HCT116 (cell line): ENCODE data around the gene SLC7A10. TPM values are rescaled to one million over a fixed set of nuclear protein-coding genes. Genes with fewer than 3 reads are reported as not detected.

Experiments
- ATAC-seq: fragments of 200-7000 bp; cut with Tn5 transposase; 2 replicates; pipeline ENCODE4 v1.9.1; 2020; ENCODE audit warnings: mild to moderate bottlenecking, moderate library complexity
- BruUV-seq: library from RNA; stranded (reverse); fragments of 400-500 nt; replicated peaks from 2 replicates; lab custom pipeline; 2021; lab: Mats Ljungman, UMichigan
- CTCF ChIA-PET: fragments of 300-600 bp; sonication (Branson Sonifier 250); formaldehyde crosslinking; loops from one replicate; lab custom pipeline; 2021; ENCODE audit warnings: antibody characterized with exemption; lab: Charles Lee
- POLR2A ChIA-PET: fragments of 300-600, 350-600 bp; sonication (Branson Sonifier 250); formaldehyde crosslinking; loops from one replicate; lab custom pipeline; 2021; ENCODE audit warnings: antibody characterized with exemption; lab: Charles Lee
- RAD21 ChIA-PET, 2 experiments: fragments of 300-600 bp; sonication (Branson Sonifier 250); formaldehyde crosslinking; loops; one replicate each; lab custom pipeline; 2023; ENCODE audit warnings: low total read pairs in 2 of 2; ENCODE audit not compliant: uncharacterized antibody in 2 of 2, unreplicated experiment in 2 of 2, low non-redundant PET in 1 of 2; lab: Charles Lee
- DNase-seq: peaks from one replicate; pipeline ENCODE4 v3.0.0-alpha.2; 2010; ENCODE audit warnings: low read depth, low spot score
- H2AFZ ChIP-seq: fragments of 200-600 bp; shearing (Covaris generic), sonication (generic); 2 replicates; pipeline ENCODE4 v1.6.1; 2017; ENCODE audit warnings: low read depth, mixed run types, mixed read lengths, antibody characterized with exemption, low read length; ENCODE audit not compliant: poor library complexity, severe bottlenecking
- H3K27ac ChIP-seq: 2 replicates; pipeline ENCODE4 v1.5.1; 2012; ENCODE audit warnings: low read depth, low read length
- H3K27me3 ChIP-seq: fragments of 200-600 bp; sonication (generic); 2 replicates; pipeline ENCODE4 v1.6.1; 2016; ENCODE audit warnings: mixed run types, low read length, mixed read lengths; ENCODE audit not compliant: insufficient read depth
- H3K36me3 ChIP-seq, 2 experiments: fragments of 200-500 bp in 1 of 2; fragments of 200-600 bp in 1 of 2; sonication (Bioruptor generic) in 1 of 2; sonication (generic) in 1 of 2; 2 replicates each; pipeline versions ENCODE4 v1.5.1 to v1.6.1; 2014 to 2016; ENCODE audit warnings: low read length in 2 of 2, inconsistent platforms in 1 of 2, mixed read lengths in 1 of 2, mixed run types in 1 of 2; ENCODE audit not compliant: insufficient read depth in 2 of 2, control insufficient read depth in 1 of 2
- H3K4me1 ChIP-seq, 2 experiments: fragments of 200-600 bp in 1 of 2; sonication (generic) in 1 of 2; 2 replicates each; pipeline versions ENCODE4 v1.5.1 to v1.6.1; 2012 to 2017; ENCODE audit warnings: low read length in 2 of 2, inconsistent platforms in 1 of 2, mild to moderate bottlenecking in 1 of 2, mixed read lengths in 1 of 2, mixed run types in 1 of 2, moderate library complexity in 1 of 2; ENCODE audit not compliant: insufficient read depth in 2 of 2, control insufficient read depth in 1 of 2
- H3K4me2 ChIP-seq: fragments of 200-600 bp; sonication (generic); 2 replicates; pipeline ENCODE4 v1.6.1; 2017; ENCODE audit warnings: mixed run types, low read length, mixed read lengths
- H3K4me3 ChIP-seq, 2 experiments: fragments of 200-600 bp in 1 of 2; sonication (generic) in 1 of 2; replicated peaks in 1 of 2; 2 replicates each; pipeline ENCODE4 v1.5.1; 2011 to 2016; ENCODE audit warnings: low read length in 2 of 2, control low read depth in 1 of 2, low read depth in 1 of 2, mild to moderate bottlenecking in 1 of 2, mixed read lengths in 1 of 2, mixed run types in 1 of 2
- H3K79me2 ChIP-seq: fragments of 200-600 bp; sonication (generic); 2 replicates; pipeline ENCODE4 v1.6.1; 2017; ENCODE audit warnings: mild to moderate bottlenecking, mixed run types, low read length, moderate library complexity, mixed read lengths; ENCODE audit not compliant: insufficient read depth
- H3K9ac ChIP-seq: fragments of 200-600 bp; sonication (generic); 2 replicates; pipeline ENCODE4 v1.6.1; 2016; ENCODE audit warnings: low read length, mixed read lengths
- H3K9me2 ChIP-seq: fragments of 200-600 bp; sonication (generic), shearing (Covaris generic); 2 replicates; pipeline ENCODE4 v1.6.1; 2017; ENCODE audit warnings: mixed run types, mild to moderate bottlenecking, moderate library complexity; ENCODE audit not compliant: insufficient read depth
- H3K9me3 ChIP-seq, 2 experiments: fragments of 200-500 bp in 1 of 2; fragments of 200-600 bp in 1 of 2; sonication (Bioruptor generic) in 1 of 2; sonication (generic) in 1 of 2; 2 replicates each; pipeline ENCODE4 v1.6.1; 2014 to 2017; ENCODE audit warnings: low read length in 2 of 2, mixed read lengths in 2 of 2, inconsistent platforms in 1 of 2, low read depth in 1 of 2, mild to moderate bottlenecking in 1 of 2, mixed run types in 1 of 2, moderate library complexity in 1 of 2; ENCODE audit not compliant: control insufficient read depth in 1 of 2, insufficient read depth in 1 of 2
- H4K20me1 ChIP-seq: fragments of 200-600 bp; sonication (generic), shearing (Covaris generic); 2 replicates; pipeline ENCODE4 v1.6.1; 2017; ENCODE audit warnings: mixed run types, mild to moderate bottlenecking, moderate library complexity; ENCODE audit not compliant: insufficient read depth
- CBX3 ChIP-seq: IDR thresholded peaks from 2 replicates; pipeline ENCODE4 v1.6.1; 2012; ENCODE audit warnings: low read depth
- EGR1 ChIP-seq: IDR thresholded peaks from 2 replicates; pipeline ENCODE4 v1.6.1; 2012; ENCODE audit warnings: low read depth
- ELF1 ChIP-seq: IDR thresholded peaks from 2 replicates; pipeline ENCODE4 v1.6.1; 2012; ENCODE audit warnings: low read depth, borderline replicate concordance
- EZH2 ChIP-seq: fragments of 200-600 bp; sonication (generic); IDR thresholded peaks from 2 replicates; pipeline ENCODE4 v1.6.1; 2017; ENCODE audit warnings: antibody characterized with exemption, mixed run types
- FOSL1 ChIP-seq: IDR thresholded peaks from 2 replicates; pipeline ENCODE4 v1.6.1; 2012; ENCODE audit warnings: low read depth
- JUND ChIP-seq: IDR thresholded peaks from 2 replicates; pipeline ENCODE4 v1.6.1; 2012
- POLR2A ChIP-seq: IDR thresholded peaks from 2 replicates; pipeline ENCODE4 v1.7.0; 2011; ENCODE audit warnings: borderline replicate concordance; ENCODE audit not compliant: insufficient read depth, insufficient read length; ENCODE audit errors: extremely low read depth
- POLR2AphosphoS5 ChIP-seq: IDR thresholded peaks from 2 replicates; pipeline ENCODE4 v1.6.1; 2011; ENCODE audit warnings: mild to moderate bottlenecking, low read depth, low read length, moderate library complexity
- RAD21 ChIP-seq: IDR thresholded peaks from 2 replicates; pipeline ENCODE4 v1.6.1; 2012; ENCODE audit warnings: low read depth, mild to moderate bottlenecking
- SIN3A ChIP-seq: IDR thresholded peaks from 2 replicates; pipeline ENCODE4 v1.6.1; 2012; ENCODE audit warnings: low read depth
- SP1 ChIP-seq: IDR thresholded peaks from 2 replicates; pipeline ENCODE4 v1.6.1; 2012; ENCODE audit warnings: low read depth
- SRF ChIP-seq: IDR thresholded peaks from 2 replicates; pipeline ENCODE4 v1.6.1; 2012; ENCODE audit warnings: low read depth
- YY1 ChIP-seq: IDR thresholded peaks from 2 replicates; pipeline ENCODE4 v1.6.1; 2011; ENCODE audit warnings: low read length, low read depth, moderate library complexity, mild to moderate bottlenecking; ENCODE audit not compliant: insufficient replicate concordance; ENCODE audit errors: extremely low read depth
- ZFX ChIP-seq: fragments of 450-650 bp; IDR thresholded peaks from 2 replicates; pipeline ENCODE4 v1.6.1; 2017
- intact Hi-C: fragments of 100-400 bp; cut with micrococcal nuclease; formaldehyde crosslinking; loops from 2 replicates; pipeline ENCODE4 v1.10.0; 2022
- total RNA-seq: library from RNA; stranded (reverse); gene quantifications from one replicate; pipeline ENCODE4 v1.2.1, GENCODE V29; 2021; ENCODE audit not compliant: unreplicated experiment
- TF ChIP-seq, protein P1 (sequence below): IDR thresholded peaks from 2 replicates; pipeline ENCODE4 v1.6.1; 2012; ENCODE audit warnings: low read depth
- TF ChIP-seq, protein P2 (sequence below): IDR thresholded peaks from 2 replicates; pipeline ENCODE4 v1.6.1; 2011; ENCODE audit warnings: mild to moderate bottlenecking, low read length, moderate library complexity; ENCODE audit not compliant: insufficient replicate concordance; ENCODE audit errors: extremely low read depth
- TF ChIP-seq, protein P3 (sequence below), 3 experiments: fragments of 200-600 bp in 1 of 3; sonication (generic) in 1 of 3; IDR thresholded peaks in 2 of 3; conservative IDR thresholded peaks in 1 of 3; 2 replicates each; pipeline ENCODE4 v1.5.1; 2012 to 2017; ENCODE audit warnings: low read depth in 2 of 3, low read length in 2 of 3, antibody characterized with exemption in 1 of 3, borderline replicate concordance in 1 of 3, control low read depth in 1 of 3, mild to moderate bottlenecking in 1 of 3, mixed read lengths in 1 of 3, mixed run types in 1 of 3, moderate library complexity in 1 of 3; ENCODE audit not compliant: insufficient read depth in 1 of 3
- TF ChIP-seq, protein P4 (sequence below): IDR thresholded peaks from 2 replicates; pipeline ENCODE4 v1.6.1; 2012

The SLC7A10 gene
- total RNA-seq, 1 experiment from 2014 or later: 0.25 TPM

DNA sequence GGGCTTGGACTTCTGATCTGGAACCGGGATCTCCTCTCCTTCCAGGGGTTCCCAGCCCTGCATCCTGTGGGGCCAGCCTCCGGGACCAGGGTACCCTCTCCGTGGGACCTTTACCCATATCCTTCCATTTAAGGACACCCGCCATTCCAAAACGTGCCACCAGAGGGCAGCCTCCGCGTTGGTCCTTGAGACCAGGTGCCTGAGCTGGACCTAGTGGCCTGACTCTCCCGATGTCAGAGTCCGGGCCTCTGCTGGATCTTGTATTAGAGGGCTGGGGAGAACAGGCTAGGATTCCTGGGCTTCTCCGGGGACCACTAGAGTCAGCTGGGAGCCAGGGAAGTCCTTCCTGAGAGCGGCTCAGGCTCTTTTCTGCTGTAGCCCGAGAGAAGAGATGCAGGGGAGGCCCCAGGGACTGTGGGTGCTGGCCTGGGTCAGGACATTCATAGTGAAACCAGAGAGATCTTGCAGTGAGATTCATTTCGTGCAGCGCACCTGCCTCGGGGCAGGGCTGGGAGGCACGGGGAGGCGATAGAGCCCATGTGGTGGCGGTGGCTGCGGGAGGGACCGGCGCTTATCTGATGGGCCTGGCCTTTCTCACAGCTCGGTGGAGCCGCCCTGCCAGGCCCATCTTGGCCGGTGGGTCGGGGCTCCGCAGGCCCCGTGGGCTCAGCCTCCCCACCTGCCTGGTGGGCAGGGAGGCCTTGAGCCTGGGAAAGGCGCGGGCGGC, 9.8 kb upstream of the SLC7A10 start:
- ATAC-seq (peak; percentile 88), DNase-seq (peak; percentile 57)
- Histone ChIP-seq H3K4me1 (peaks cover 0 to 3% of the 10 kb centered on the region in 2 experiments; a peak in 1 of 4 replicates), H3K4me3 (no peak overlapping the region), H3K27me3 (no peaks in the 10 kb centered on the region), H3K9ac (no peak overlapping the region), H3K27ac (no peak overlapping the region), H2AFZ (peak overlapping the region; percentile 3), H3K4me2 (peak overlapping the region; percentile 24), H3K36me3 (no peaks in the 10 kb centered on the region), H4K20me1 (no peaks in the 10 kb centered on the region), H3K9me3 (no peaks in the 10 kb centered on the region; a peak in 1 of 4 replicates), H3K9me2 (no peaks in the 10 kb centered on the region), H3K79me2 (no peaks in the 10 kb centered on the region)
- BruUV-seq: no TSS peak
- TF ChIP-seq ZFX (no peak), ELF1 (no peak), SP1 (no peak), EGR1 (no peak), CBX3 (no peak), POLR2A (no peak), YY1 (no peak), POLR2AphosphoS5 (no peak), SRF (no peak), FOSL1 (no peak), SIN3A (no peak), RAD21 (peak; percentile 77), JUND (no peak), EZH2 (no peak)
- TF ChIP-seq, protein P1, sequence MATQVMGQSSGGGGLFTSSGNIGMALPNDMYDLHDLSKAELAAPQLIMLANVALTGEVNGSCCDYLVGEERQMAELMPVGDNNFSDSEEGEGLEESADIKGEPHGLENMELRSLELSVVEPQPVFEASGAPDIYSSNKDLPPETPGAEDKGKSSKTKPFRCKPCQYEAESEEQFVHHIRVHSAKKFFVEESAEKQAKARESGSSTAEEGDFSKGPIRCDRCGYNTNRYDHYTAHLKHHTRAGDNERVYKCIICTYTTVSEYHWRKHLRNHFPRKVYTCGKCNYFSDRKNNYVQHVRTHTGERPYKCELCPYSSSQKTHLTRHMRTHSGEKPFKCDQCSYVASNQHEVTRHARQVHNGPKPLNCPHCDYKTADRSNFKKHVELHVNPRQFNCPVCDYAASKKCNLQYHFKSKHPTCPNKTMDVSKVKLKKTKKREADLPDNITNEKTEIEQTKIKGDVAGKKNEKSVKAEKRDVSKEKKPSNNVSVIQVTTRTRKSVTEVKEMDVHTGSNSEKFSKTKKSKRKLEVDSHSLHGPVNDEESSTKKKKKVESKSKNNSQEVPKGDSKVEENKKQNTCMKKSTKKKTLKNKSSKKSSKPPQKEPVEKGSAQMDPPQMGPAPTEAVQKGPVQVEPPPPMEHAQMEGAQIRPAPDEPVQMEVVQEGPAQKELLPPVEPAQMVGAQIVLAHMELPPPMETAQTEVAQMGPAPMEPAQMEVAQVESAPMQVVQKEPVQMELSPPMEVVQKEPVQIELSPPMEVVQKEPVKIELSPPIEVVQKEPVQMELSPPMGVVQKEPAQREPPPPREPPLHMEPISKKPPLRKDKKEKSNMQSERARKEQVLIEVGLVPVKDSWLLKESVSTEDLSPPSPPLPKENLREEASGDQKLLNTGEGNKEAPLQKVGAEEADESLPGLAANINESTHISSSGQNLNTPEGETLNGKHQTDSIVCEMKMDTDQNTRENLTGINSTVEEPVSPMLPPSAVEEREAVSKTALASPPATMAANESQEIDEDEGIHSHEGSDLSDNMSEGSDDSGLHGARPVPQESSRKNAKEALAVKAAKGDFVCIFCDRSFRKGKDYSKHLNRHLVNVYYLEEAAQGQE: no peak
- TF ChIP-seq, protein P2, sequence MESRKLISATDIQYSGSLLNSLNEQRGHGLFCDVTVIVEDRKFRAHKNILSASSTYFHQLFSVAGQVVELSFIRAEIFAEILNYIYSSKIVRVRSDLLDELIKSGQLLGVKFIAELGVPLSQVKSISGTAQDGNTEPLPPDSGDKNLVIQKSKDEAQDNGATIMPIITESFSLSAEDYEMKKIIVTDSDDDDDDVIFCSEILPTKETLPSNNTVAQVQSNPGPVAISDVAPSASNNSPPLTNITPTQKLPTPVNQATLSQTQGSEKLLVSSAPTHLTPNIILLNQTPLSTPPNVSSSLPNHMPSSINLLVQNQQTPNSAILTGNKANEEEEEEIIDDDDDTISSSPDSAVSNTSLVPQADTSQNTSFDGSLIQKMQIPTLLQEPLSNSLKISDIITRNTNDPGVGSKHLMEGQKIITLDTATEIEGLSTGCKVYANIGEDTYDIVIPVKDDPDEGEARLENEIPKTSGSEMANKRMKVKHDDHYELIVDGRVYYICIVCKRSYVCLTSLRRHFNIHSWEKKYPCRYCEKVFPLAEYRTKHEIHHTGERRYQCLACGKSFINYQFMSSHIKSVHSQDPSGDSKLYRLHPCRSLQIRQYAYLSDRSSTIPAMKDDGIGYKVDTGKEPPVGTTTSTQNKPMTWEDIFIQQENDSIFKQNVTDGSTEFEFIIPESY: no peak
- TF ChIP-seq, protein P3, sequence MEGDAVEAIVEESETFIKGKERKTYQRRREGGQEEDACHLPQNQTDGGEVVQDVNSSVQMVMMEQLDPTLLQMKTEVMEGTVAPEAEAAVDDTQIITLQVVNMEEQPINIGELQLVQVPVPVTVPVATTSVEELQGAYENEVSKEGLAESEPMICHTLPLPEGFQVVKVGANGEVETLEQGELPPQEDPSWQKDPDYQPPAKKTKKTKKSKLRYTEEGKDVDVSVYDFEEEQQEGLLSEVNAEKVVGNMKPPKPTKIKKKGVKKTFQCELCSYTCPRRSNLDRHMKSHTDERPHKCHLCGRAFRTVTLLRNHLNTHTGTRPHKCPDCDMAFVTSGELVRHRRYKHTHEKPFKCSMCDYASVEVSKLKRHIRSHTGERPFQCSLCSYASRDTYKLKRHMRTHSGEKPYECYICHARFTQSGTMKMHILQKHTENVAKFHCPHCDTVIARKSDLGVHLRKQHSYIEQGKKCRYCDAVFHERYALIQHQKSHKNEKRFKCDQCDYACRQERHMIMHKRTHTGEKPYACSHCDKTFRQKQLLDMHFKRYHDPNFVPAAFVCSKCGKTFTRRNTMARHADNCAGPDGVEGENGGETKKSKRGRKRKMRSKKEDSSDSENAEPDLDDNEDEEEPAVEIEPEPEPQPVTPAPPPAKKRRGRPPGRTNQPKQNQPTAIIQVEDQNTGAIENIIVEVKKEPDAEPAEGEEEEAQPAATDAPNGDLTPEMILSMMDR (IDR thresholded peaks at IDR 0.05 in 2 of 3, conservative IDR thresholded peaks at IDR 0.05 in 1 of 3; ENCODE audit: borderline replicate concordance in 1 of 3, insufficient read depth in 1 of 3, low read depth in 2 of 3, low read length in 2 of 3): peak; percentile 79 to 93 (median 92)
- TF ChIP-seq, protein P4, sequence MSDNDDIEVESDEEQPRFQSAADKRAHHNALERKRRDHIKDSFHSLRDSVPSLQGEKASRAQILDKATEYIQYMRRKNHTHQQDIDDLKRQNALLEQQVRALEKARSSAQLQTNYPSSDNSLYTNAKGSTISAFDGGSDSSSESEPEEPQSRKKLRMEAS: no peak
- intact Hi-C loops: loop anchor here (1.0 kb wide), 1 partner anchor 172 kb away; no protein-coding TSS in a partner anchor
- POLR2A ChIA-PET: no interaction called here
- CTCF ChIA-PET: interaction anchor here (0.7 to 3.1 kb wide), 17 partner anchors 8 to 543 kb away, joined by 3 to 20 read pairs (median 4); no protein-coding TSS in a partner anchor
- RAD21 ChIA-PET: interaction anchor here (0.6 to 2.5 kb wide), 5 partner anchors 137 to 181 kb away, joined by 3 to 8 read pairs (median 4); no protein-coding TSS in a partner anchor
